HG03439 (cell line): ENCODE data around the gene IREB2.
A peak's percentile ranks its signal among the peaks of the same experiment; 100 is the strongest.
"Not testable (repeated sequence)": the region's sequence is repeated elsewhere in the genome, so short reads cannot be mapped to it uniquely, and the experiment has no call there.

ENCODE experiments used
- ATAC-seq: cut with Tn5 transposase; IDR thresholded peaks from one replicate; pipeline ENCODE4 v1.9.1; 2021; ENCODE audit warnings: mild to moderate bottlenecking, moderate library complexity; ENCODE audit not compliant: unreplicated experiment

The IREB2 gene

GRCh38 chr15:78461171-78461888, 23.3 kb downstream of the IREB2 start:
- no peak for ATAC-seq

DNA sequence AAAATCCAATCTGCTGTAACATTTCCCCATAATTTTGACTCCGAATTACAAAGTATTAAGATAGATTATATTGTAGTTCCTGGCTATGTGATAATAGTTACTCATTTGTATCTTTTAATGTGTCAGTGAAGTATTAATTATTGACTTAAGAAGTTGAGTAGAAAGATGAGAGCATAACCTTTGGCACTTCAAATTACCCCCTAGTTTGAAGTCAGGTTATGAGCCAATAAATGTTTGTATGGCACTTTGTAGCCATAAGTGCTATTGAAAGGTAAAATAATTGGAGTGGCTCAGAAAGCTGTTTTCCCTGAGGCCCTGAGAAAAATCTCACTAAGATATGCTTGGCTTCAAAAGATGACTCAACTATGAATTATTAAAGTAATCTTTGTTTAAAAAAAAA, 31.0 kb downstream of the IREB2 start:
- no peak for ATAC-seq

GRCh38 chr15:78477295-78477694, 39.3 kb downstream of the IREB2 start:
- no peak for ATAC-seq

DNA sequence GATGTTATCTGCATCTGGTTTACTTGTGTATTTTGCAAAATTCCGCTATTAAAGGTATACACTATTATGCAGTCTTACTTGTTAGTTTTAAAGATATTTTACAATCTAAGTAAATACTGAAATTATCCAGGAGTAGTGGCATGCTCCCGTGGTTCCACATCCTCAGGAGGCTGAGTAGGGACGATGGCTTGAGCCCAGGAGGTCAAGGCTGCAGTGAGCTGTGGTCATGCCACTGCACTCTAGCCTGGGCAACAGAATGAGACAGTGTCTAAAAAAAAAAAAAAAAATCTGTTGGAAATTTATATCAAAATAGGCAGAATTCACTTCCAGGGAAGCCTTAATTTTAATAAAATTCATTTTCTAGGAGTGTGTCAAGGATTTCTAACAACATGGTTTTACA, 41.6 kb downstream of the IREB2 start:
- no peak for ATAC-seq

DNA sequence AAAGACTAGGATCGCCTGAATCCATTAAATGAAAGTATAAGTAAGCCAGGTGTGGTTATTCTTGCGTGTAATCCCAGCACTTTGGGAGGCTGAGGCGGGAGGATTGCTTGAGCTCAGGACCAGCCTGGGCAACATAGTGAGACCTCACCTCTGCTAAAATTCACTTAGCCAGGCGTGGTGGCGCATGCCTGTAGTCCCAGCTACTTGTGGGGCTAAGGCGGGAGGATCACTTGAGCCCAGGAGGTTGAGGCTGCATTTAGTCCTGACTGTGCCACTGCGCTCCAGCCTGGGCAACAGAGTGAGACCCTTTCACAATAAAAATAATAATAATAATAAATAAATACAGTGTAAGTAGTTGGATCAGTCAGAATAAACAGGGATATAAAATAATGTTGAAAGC, 43.9 kb downstream of the IREB2 start:
- ATAC-seq = no peak

DNA sequence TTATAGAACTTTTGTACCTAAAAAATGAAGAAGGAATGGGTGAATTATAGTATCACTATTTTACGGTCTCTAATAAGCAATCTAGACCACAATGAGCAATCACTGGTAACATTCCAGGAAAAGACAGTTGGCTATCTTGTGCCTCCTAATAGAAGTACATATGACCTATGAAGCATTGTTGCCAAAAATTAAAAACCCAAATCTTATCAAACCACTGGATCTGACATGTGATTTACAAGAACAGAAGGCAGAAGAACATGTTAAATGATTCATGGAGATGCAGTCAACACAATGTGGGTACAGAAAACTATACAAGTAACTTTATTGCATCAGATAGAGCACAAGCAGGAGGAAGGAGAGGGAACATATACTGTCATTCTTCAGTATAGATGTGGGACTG, 54.9 kb downstream of the IREB2 start:
- ATAC-seq = no peak

DNA sequence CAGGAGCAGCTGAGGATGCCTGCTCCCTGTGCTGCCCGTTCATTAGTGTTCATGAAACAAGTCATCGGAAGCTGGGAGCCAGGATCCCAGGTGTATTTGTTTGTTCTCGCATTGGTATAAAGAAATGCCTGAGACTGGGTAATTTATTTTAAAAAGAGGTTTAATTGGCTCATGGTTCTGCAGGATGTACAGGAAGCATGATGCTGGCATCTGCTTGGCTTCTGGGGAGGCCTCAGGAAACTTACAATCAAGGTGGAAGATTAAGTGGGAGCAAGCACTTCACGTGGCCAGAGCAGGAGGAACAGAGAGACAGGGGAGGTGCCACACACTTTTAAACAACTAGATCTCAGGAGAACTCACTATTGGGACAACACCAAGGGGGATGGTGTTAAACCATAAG, 63.8 kb downstream of the IREB2 start:
- ATAC-seq = no peak

DNA sequence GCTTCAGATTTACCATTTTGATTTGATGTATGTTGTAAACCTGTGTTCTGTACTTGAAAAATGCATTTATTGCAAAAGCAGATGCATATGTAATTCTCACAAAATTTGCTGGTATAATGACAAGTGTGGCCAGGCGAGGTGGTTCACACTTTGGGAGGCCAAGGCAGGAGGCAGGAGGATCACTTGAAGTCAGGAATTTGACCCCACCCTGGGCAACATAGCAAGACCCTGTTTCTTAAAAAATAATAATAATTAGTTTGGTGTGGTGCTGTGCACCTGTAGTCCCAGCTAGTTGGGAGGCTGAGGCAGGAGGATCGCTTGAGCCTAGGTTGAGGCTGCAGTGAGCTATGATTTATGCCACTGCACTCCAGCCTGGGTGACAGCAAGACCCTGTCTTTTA, 64.6 kb downstream of the IREB2 start:
- ATAC-seq = no peak

DNA sequence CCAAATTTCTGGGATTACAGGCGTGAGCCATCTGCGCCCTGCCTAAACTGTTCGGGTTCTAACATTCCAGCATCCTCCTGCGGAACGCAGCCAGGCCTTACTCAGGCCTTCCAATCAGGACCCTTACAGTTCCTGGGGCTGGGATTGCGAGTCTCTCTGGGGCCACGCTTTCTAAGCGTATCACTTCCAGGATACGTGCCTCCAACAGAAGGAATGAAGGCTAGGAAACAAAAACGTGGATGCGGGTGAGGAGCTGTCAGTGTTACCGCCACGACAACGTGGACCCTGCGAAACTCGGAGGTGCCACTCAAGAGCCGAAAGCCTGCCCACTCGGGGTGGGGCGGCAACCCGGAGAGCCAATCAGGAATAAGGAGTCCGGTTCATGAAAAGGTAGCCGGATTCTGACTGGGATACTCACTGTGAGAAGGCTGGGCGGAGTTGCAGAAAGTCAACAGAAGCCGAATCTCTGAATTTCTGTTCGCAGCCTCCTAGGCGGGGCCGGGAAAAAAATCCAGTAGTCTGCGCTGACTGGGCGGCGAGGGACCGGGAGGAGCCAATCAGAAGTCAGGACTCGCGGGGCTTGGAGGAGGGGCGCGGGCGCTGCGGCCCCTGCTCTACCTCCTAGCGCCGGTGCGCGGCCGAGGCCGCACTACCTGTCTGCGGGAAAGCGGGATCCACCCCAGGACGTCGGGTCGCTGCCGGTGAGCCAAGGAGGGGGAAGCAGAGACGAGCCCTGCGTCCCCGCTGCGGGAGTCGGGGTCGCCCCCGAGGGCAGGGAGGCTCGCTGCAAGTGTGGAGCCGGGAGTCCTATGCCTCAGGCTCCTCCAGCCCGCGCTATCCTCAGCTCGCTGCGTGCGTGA, 69.2 kb downstream of the IREB2 start, which contains the start of gene HYKK:
Gene HYKK (plus strand): TSS at position 607 of the 860 bp plus-strand sequence. CDS start 5,512 bp downstream, outside the sequence.
- ATAC-seq = peak; percentile 72

- ATAC-seq = no peak
Measured at GRCh38 chr15:78507831-78508160, 69.8 kb downstream of the IREB2 start.

- no peak for ATAC-seq
Measured at GRCh38 chr15:78508272-78508671, 70.3 kb downstream of the IREB2 start.

DNA sequence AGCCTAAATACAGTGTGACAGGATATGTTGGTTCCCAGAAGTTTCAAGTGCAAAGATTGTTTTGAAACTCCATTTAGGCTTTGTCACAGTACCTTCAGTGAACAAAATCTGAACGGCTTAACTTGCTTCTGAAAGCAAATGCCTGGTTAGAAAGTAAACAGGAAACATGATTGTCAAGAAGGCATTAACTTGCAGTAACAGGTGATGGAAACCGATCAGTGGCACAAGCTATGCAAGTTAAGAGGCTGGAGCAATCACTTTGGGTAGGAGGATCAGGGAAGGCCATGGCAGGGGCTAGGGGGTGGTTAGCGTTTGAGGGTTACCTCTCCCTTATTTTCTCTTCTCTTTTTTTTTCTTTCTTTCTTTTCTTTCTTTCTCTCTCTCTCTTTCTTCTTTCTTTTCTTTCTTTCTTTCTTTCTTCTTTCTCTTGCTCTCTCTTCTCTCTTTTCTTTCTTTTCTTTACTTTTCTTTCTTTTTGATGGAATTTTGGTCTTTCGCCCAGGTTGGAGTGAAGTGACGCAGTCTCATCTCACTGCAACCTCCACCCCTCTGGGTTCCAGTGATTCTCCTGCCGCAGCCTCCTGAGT, 71.8 kb downstream of the IREB2 start:
- no peak for ATAC-seq

- not testable (repeated sequence) for ATAC-seq
Measured at GRCh38 chr15:78520035-78520434, 82.0 kb downstream of the IREB2 start.

GRCh38 chr15:78524230-78524629, 86.2 kb downstream of the IREB2 start:
- ATAC-seq = no peak

GRCh38 chr15:78527325-78527724, 89.3 kb downstream of the IREB2 start:
- ATAC-seq = no peak

DNA sequence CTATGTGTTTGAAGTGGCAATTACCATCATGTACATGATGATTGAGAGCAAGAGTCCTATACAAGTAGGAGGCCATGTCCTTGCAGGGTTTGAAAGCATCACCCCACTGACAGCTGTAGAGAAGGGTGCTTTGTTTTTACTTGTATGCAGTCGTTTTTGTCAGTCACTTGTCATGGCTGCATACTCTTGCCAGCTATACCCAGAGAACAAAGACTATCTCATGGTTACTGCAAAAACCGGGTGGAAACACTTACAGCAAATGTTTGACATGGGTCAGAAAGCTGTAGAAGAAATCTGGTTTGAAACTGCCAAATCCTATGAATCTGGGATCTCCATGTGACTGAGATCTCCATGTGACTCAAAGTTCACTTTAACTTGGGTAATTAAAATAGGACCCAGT, 95.3 kb downstream of the IREB2 start:
- no peak for ATAC-seq

DNA sequence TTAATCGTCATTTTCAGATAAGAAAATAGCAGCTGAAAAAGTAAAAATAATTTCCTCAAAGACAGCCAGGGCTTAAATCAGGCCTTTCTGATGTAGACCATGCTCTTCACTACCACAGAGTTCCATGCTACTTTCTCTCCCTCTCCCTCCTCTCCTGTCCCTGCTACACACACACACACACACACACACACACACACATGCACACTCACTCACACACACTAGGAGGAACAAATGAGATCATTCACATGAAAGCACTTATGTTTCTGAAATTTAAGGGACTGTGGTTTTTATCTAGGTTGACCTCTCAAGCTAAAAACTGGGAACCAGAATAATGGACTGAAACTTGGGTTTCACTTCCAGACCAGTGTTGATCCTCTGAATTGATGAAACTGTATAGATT, 98.1 kb downstream of the IREB2 start:
- ATAC-seq = no peak

DNA sequence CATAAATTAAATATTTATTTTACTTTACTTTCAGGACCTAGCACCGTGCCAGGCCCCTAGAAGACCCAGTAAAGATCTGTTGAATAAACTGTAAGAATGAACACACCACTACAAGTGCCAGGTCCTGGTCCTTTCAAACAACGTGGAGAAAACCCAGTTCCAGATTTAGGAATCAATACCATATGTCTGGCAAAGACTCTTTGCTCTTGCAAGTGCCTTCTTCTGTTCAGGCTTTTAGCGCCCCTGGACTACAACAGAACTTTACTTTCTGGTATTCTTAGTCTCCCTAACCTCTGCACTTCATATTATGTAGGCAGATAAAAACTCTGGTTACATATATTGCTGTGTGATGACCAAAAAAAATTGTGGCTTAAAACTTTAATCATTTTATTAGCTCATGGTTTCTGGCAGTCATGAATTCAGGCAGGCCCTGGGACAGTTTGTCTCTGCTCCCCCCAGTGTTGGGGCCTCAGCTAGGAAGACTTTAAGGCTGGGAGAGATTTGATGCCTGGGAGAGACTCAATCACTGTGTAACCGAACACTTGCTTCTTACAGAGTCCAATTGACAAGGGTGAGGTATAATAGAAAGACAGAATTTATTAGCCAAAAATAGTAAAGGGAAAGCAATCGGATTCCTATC, 99.4 kb downstream of the IREB2 start:
- ATAC-seq = no peak

- ATAC-seq = no peak
Measured at GRCh38 chr15:78538358-78538757, 100.3 kb downstream of the IREB2 start.

GRCh38 chr15:78539464-78540140, 101.6 kb downstream of the IREB2 start:
- not testable (repeated sequence) for ATAC-seq
